GM21825 (cell line): ENCODE results near the gene ODC1.
"Not testable (repeated sequence)": the region's sequence is repeated elsewhere in the genome, so short reads cannot be mapped to it uniquely, and the experiment has no call there.

Experiments
- ATAC-seq: cut with Tn5 transposase; IDR thresholded peaks from one replicate; pipeline ENCODE4 v1.9.1; 2021; ENCODE audit warnings: mild to moderate bottlenecking, moderate library complexity; ENCODE audit not compliant: unreplicated experiment

ODC1 gene

GRCh38 chr2:10447895-10448575 lies at the start of gene ODC1:
ODC1 (minus strand) TSS chr2:10448327; CDS start chr2:10445032, 3,295 bp downstream.
- peak; percentile 66 for ATAC-seq

- no peak for ATAC-seq
Measured at GRCh38 chr2:10497797-10498251, 49.7 kb upstream of the ODC1 start.

- no peak for ATAC-seq
Measured at GRCh38 chr2:10495988-10496313, 47.8 kb upstream of the ODC1 start.

DNA sequence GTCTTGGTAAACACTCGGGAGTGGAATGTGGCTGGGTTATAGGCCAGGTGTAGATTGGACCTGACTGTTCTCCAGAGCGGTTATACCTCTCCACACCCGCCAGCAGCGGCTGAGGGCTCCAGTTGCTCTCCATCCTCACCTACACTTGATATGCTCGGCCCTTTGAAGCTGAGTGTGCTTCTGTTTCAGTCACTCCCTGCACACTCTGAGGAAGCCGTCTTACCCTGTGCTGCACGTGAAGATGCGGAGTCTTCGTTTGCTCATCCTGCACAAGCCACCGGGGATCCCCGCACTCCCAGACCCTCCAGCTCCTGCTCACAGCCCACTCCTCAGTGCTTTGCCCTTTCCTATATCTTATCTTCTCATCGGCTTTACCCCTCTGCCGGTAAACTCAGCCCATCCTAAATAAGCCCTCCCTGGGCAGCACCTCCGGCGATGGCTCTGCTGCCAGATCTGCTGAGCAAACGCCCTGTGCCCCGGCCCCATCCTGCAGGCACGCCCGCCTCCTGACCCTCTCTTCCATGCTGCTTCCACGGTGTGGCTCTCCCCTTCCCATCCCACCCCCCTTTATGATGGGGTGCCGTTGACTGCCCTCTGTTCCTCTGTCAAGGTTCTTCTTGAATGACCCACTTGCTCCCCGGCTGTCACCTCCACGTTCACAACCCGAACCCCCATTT lies 47.3 kb upstream of the ODC1 start:
- ATAC-seq, result no peak

- ATAC-seq, result no peak
Measured at GRCh38 chr2:10494351-10495066, 46.4 kb upstream of the ODC1 start.

GRCh38 chr2:10493634-10494281 lies 45.6 kb upstream of the ODC1 start:
- ATAC-seq, result peak; percentile 96

DNA sequence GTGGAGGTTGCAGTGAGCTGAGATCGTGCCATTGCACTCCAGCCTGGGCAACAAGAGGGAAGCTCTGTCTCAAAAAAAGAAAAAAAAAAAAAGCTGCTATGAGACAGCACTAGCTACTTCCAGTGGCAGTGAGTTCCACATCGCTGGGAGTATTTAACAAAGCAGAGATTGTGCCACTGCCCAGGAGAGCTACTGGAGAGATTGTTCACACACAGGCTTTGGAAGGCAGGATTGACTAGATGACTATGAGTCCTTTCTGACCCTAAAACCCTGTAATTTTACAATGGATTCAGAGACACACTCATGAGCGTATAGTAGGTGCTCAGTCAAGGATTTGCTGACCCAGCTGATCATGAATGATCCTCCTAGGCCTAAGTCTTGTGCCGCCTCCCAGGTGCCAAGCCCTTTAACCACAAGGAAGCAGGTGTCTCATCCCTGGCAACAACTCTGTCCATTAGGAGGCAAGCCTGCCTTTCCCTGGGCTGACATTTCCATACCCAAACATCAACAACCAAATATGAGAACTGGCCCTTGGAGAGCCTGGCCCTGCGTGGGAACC lies 45.0 kb upstream of the ODC1 start:
- ATAC-seq, result no peak

DNA sequence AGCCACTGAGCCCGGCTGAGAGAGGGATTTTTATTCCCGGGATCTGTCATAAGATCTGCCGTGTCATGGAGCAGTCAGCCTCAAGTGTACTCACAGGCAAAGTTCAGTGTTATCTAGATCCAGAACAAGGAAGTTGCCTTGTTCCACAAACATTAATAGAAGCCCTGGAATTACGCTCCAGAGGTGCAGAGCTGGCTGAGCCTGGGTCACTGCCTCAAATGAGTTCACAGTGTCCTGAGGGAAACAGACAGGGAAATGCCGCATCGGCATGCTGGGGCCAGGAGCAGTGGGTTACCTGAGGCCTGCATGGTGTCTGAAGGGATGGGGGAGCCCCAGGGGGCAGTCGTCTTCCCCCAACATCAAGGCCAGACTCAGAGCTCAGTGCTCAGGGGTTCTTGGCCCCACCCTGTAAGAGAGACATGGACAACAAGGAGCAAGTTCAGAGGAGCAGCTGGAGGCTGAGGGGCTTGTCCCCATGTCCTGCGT lies 42.7 kb upstream of the ODC1 start:
- ATAC-seq, result no peak

- ATAC-seq, result no peak
Measured at GRCh38 chr2:10489842-10490555, 41.9 kb upstream of the ODC1 start.

DNA sequence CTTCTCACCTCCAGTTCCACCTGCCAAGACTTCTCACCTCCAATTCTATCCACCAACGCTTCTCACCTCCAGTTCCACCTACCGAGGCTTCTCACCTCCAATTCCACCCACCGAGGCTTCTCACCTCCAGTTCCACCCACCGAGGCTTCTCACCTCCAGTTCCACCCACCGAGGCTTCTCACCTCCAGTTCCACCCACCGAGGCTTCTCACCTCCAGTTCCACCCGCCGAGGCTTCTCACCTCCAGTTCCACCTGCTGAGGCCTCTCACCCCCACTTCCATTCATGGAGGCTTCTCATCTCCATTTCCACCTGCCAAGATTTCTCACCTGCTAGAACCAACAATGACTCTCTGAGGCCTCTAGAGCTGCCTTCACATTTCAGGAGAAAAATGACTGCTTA lies 40.0 kb upstream of the ODC1 start:
- ATAC-seq, result not testable (repeated sequence)

DNA sequence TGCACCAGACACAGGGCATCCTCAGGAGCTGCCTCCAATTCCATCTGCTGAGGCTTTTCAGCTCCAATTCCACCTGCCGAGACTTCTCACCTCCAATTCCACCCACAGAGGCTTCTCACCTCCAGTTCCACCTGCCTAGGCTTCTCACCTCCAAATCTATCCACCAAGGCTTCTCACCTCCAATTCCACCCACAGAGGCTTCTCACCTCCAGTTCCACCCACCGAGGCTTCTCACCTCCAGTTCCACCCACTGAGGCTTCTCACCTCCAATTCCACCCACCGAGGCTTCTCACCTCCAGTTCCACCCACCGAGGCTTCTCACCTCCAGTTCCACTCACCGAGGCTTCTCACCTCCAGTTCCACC lies 39.6 kb upstream of the ODC1 start:
- not testable (repeated sequence) for ATAC-seq

GRCh38 chr2:10487081-10487740 lies 39.1 kb upstream of the ODC1 start:
- no peak for ATAC-seq

DNA sequence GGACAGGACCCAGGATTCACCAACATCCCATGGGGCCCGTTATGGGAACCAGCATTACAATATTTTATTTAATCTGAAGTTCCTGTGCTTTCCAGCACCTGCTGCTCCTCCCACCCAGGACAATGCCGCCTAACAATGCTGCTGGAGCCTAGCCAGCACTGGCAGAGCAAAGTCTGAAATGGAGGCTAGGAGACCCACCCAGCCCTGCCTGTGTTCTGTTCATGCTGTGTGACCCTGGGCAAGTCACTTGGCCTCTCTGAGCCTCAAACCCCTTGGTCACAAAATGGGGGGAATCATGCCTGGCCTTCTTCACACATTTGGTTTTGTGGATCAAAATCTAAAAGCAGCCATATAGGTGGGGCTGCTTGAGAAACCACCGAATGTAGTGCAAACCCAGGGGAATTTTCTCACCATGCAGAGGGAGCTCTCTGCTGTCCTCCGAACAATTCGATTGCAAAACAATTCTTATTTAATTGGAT lies 38.5 kb upstream of the ODC1 start:
- ATAC-seq, result no peak

DNA sequence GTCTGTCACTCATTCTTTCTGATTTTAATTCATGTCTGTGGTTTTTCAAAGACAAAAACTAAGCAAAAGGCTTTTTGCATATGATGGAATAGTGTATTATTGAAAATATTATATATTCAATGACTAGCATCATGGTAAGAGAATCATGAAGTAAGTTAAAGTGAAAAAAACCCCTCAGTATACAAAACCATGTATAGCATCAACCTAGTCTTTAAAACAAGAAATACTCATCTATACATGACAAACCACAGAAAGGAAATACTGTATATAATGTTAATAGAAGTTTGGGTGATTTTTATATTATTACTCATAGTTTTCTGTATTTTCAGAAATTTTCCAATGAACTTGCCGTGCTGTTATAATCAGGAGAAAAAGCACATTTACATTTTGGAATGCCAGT lies 38.0 kb upstream of the ODC1 start:
- ATAC-seq, result no peak

- no peak for ATAC-seq
Measured at GRCh38 chr2:10482913-10483312, 34.8 kb upstream of the ODC1 start.

DNA sequence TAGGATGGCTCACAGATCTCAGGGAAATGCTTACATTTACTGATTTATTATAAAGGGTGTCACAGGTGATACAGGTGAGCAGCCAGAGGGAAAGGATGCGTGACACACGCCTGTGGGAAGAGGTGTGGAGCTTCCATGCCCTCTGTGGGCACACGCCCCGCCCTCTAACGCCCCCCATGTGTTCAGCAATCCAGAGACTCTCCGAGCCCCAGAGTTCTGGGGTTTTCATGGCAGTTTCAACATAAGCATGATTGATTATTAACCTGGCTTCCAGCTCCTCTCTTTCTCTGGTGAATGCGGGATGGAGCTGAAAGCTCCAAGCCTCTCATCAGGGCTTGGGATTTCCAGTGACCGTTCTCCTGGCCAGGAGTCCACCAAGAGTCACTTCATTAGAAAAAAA lies 34.3 kb upstream of the ODC1 start:
- ATAC-seq, result no peak

- ATAC-seq, result no peak
Measured at GRCh38 chr2:10481666-10482157, 33.6 kb upstream of the ODC1 start.

- ATAC-seq, result no peak
Measured at GRCh38 chr2:10481055-10481665, 33.0 kb upstream of the ODC1 start.

- no peak for ATAC-seq
Measured at GRCh38 chr2:10480359-10480949, 32.3 kb upstream of the ODC1 start.
